ENCODE measurements around the gene TXNDC17.

GRCh38 chr17:6627019-6627418 is 13.8 kb upstream of the TXNDC17 start:
- TF ChIP-seq POU6F1 (CRISPR knock-in tag; IDR thresholded peaks at IDR 0.05; ENCODE audit: borderline replicate concordance, low read depth) (no peak), GLIS3 (CRISPR knock-in tag; IDR thresholded peaks at IDR 0.05) (no peak), ZFP30 (CRISPR knock-in tag; IDR thresholded peaks at IDR 0.05) (no peak), PATZ1 (CRISPR knock-in tag; IDR thresholded peaks at IDR 0.05; ENCODE audit: borderline replicate concordance) (no peak), RARB (CRISPR knock-in tag; IDR thresholded peaks at IDR 0.05) (no peak), PPARA (CRISPR knock-in tag; IDR thresholded peaks at IDR 0.05; ENCODE audit: borderline replicate concordance) (no peak), ZFP3 (CRISPR knock-in tag; IDR thresholded peaks at IDR 0.05) (no peak), ZC3H10 (CRISPR knock-in tag; IDR thresholded peaks at IDR 0.05) (no peak), ISL1 (CRISPR knock-in tag; IDR thresholded peaks at IDR 0.05) (no peak), CSDC2 (CRISPR knock-in tag; IDR thresholded peaks at IDR 0.05) (no peak), CREB5 (CRISPR knock-in tag; IDR thresholded peaks at IDR 0.05; ENCODE audit: low read depth) (no peak), ZNF565 (CRISPR knock-in tag; conservative IDR thresholded peaks at IDR 0.05; ENCODE audit: low read depth) (no peak), ARNTL (CRISPR knock-in tag; IDR thresholded peaks at IDR 0.05; ENCODE audit: borderline replicate concordance, low read depth) (no peak)

All from SK-N-SH treated with all-trans-retinoic acid at 6 μM for 48 hours (cell line).